Measurements from ENCODE around the gene ACTL9. TPM values are rescaled to one million over a fixed set of nuclear protein-coding genes. Genes with fewer than 3 reads are reported as not detected.

The ACTL9 gene
- total and polyA plus RNA-seq, 10 of the 15 experiments (the other 5 are each of a cell fraction or from before 2014, with no cell fraction given), result not detected

DNA sequence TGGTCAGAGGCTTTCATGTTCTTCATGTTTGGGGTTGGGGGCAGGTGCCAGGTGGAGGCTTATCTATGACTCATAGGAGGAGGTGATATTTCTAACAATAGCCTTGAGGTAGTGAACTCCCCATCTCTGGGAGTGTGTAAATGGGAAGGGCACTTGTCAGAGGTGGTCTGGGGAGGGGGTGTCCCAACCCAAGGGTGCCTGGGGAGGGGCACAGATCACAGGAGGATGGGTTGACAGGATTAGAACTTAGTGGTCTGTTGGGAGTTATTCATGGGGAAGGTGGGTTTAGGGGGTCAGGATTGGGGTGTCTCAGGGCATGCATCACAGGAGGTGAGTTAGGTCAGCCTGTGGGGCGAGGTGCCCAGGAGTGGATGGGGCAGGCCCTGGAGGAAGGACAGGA, 1.6 kb downstream of the ACTL9 start:
- no peak for FAIRE-seq
- BruUV-seq (replicated peaks), result no TSS peak
- WGBS (ENCODE audit: insufficient coverage, insufficient replicate concordance, low lambda C conversion rate, missing lambda C conversion rate), result 0% methylated on average over 1 of the region's 1 CpG
- no peak for DNase-seq (ENCODE audit: low read depth, low spot score)
- Histone ChIP-seq H3K27me3 (replicated peaks in 1 of 2; ENCODE audit: control insufficient read depth in 2 of 2, insufficient read depth in 2 of 2, low read length in 1 of 2) (no peaks in the 10 kb centered on the region), H3K4me2 (ENCODE audit: control insufficient read depth, insufficient read depth) (no peak overlapping the region), H3K79me2 (ENCODE audit: control insufficient read depth, insufficient read depth, low read length) (no peaks in the 10 kb centered on the region), H2AFZ (ENCODE audit: control insufficient read depth, low read depth, low read length) (no peak overlapping the region), H3K36me3 (ENCODE audit: control insufficient read depth in 2 of 2, insufficient read depth in 2 of 2, low read length in 1 of 2) (no peaks in the 10 kb centered on the region), H3K4me3 (no peak overlapping the region), H3K9ac (ENCODE audit: control insufficient read depth, insufficient read depth, low read length) (no peak overlapping the region), H3K27ac (ENCODE audit: control insufficient read depth, insufficient read depth) (no peak overlapping the region), H4K20me1 (ENCODE audit: control insufficient read depth, insufficient read depth) (no peaks in the 10 kb centered on the region), H3K9me3 (replicated peaks; ENCODE audit: control insufficient read depth, insufficient read depth, low read length) (no peaks in the 10 kb centered on the region; the same call in 2 of the 3 replicates), H3K4me1 (ENCODE audit: control insufficient read depth, insufficient read depth, low read length) (no peaks in the 10 kb centered on the region)
- CTCF ChIA-PET, result no interaction called here
- SMC1A ChIA-PET (ENCODE audit: uncharacterized antibody, unreplicated experiment), result no interaction called here
- POLR2A ChIA-PET, result no interaction called here
- RAD21 ChIA-PET (ENCODE audit: unreplicated experiment), result no interaction called here
- no peak for ATAC-seq
- in situ Hi-C loops (cut with MboI) (no loop called here), intact Hi-C loops (cut with micrococcal nuclease; ENCODE audit: unreplicated experiment) (no loop called here)
- no peak for TF ChIP-seq SMAD1 (IDR thresholded peaks at IDR 0.05; ENCODE audit: low read depth, partially characterized antibody)
- TF ChIP-seq, protein P1, sequence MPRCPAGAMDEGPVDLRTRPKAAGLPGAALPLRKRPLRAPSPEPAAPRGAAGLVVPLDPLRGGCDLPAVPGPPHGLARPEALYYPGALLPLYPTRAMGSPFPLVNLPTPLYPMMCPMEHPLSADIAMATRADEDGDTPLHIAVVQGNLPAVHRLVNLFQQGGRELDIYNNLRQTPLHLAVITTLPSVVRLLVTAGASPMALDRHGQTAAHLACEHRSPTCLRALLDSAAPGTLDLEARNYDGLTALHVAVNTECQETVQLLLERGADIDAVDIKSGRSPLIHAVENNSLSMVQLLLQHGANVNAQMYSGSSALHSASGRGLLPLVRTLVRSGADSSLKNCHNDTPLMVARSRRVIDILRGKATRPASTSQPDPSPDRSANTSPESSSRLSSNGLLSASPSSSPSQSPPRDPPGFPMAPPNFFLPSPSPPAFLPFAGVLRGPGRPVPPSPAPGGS (IDR thresholded peaks at IDR 0.05; ENCODE audit: borderline replicate concordance, insufficient read depth, low read depth, low read length, poor library complexity, severe bottlenecking), result no peak
- no peak for TF ChIP-seq SRF (IDR thresholded peaks at IDR 0.05; ENCODE audit: low read depth in 2 of 2, low read length in 2 of 2)
- TF ChIP-seq, protein P2, sequence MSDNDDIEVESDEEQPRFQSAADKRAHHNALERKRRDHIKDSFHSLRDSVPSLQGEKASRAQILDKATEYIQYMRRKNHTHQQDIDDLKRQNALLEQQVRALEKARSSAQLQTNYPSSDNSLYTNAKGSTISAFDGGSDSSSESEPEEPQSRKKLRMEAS (IDR thresholded peaks at IDR 0.05; ENCODE audit: low read depth, low read length), result no peak
- no peak for TF ChIP-seq CREM (IDR thresholded peaks at IDR 0.05; ENCODE audit: low read depth)
- no peak for TF ChIP-seq MYC (IDR thresholded peaks at IDR 0.05; ENCODE audit: insufficient read depth, insufficient read length, insufficient replicate concordance, low read length, severe bottlenecking)
- TF ChIP-seq, protein P3, sequence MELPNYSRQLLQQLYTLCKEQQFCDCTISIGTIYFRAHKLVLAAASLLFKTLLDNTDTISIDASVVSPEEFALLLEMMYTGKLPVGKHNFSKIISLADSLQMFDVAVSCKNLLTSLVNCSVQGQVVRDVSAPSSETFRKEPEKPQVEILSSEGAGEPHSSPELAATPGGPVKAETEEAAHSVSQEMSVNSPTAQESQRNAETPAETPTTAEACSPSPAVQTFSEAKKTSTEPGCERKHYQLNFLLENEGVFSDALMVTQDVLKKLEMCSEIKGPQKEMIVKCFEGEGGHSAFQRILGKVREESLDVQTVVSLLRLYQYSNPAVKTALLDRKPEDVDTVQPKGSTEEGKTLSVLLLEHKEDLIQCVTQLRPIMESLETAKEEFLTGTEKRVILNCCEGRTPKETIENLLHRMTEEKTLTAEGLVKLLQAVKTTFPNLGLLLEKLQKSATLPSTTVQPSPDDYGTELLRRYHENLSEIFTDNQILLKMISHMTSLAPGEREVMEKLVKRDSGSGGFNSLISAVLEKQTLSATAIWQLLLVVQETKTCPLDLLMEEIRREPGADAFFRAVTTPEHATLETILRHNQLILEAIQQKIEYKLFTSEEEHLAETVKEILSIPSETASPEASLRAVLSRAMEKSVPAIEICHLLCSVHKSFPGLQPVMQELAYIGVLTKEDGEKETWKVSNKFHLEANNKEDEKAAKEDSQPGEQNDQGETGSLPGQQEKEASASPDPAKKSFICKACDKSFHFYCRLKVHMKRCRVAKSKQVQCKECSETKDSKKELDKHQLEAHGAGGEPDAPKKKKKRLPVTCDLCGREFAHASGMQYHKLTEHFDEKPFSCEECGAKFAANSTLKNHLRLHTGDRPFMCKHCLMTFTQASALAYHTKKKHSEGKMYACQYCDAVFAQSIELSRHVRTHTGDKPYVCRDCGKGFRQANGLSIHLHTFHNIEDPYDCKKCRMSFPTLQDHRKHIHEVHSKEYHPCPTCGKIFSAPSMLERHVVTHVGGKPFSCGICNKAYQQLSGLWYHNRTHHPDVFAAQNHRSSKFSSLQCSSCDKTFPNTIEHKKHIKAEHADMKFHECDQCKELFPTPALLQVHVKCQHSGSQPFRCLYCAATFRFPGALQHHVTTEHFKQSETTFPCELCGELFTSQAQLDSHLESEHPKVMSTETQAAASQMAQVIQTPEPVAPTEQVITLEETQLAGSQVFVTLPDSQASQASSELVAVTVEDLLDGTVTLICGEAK (IDR thresholded peaks at IDR 0.05; ENCODE audit: borderline replicate concordance), result no peak
- no peak for TF ChIP-seq PAX8 (IDR thresholded peaks at IDR 0.05)
- no peak for TF ChIP-seq BACH1 (IDR thresholded peaks at IDR 0.05; ENCODE audit: borderline replicate concordance)
- TF ChIP-seq BRCA1 (IDR thresholded peaks at IDR 0.05; ENCODE audit: low read depth, low read length), result no peak
- no peak for TF ChIP-seq POLR2AphosphoS5 (IDR thresholded peaks at IDR 0.05; ENCODE audit: low read length)
- TF ChIP-seq EZH2 (IDR thresholded peaks at IDR 0.05; ENCODE audit: borderline replicate concordance, control insufficient read depth, low read depth, low read length), result no peak
- TF ChIP-seq, protein P4, sequence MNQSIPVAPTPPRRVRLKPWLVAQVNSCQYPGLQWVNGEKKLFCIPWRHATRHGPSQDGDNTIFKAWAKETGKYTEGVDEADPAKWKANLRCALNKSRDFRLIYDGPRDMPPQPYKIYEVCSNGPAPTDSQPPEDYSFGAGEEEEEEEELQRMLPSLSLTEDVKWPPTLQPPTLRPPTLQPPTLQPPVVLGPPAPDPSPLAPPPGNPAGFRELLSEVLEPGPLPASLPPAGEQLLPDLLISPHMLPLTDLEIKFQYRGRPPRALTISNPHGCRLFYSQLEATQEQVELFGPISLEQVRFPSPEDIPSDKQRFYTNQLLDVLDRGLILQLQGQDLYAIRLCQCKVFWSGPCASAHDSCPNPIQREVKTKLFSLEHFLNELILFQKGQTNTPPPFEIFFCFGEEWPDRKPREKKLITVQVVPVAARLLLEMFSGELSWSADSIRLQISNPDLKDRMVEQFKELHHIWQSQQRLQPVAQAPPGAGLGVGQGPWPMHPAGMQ (IDR thresholded peaks at IDR 0.05; ENCODE audit: borderline replicate concordance), result no peak
- no peak for TF ChIP-seq CHD2 (IDR thresholded peaks at IDR 0.05; ENCODE audit: borderline replicate concordance, low read depth, low read length)

Data from GM12878 (cell line).